HEK293 (cell line): Measurements from ENCODE around the gene HRAS.

Experiments used
- RBAK ChIP-seq: fragments of 450-650 bp; formaldehyde crosslinking; IDR thresholded peaks from 2 replicates; pipeline ENCODE4 v1.5.1; 2016; ENCODE audit warnings: missing biosample characterization, missing genetic modification characterization
- SETDB1 ChIP-seq: IDR thresholded peaks from one replicate; pipeline ENCODE4 v1.6.1; 2017; ENCODE audit warnings: mild to moderate bottlenecking, low read length, moderate library complexity, mixed read lengths; ENCODE audit not compliant: insufficient read length
- TCF7L2 ChIP-seq: IDR thresholded peaks from 2 replicates; pipeline ENCODE4 v1.6.1; 2011; ENCODE audit warnings: low read depth, mild to moderate bottlenecking, inconsistent platforms, low read length, moderate library complexity, borderline replicate concordance
- YY1 ChIP-seq: fragments of 450-650 bp; formaldehyde crosslinking; IDR thresholded peaks from 2 replicates; pipeline ENCODE4 v1.5.1; 2018; ENCODE audit warnings: missing biosample characterization, missing genetic modification characterization
- ZNF521 ChIP-seq: fragments of 450-650 bp; formaldehyde crosslinking; IDR thresholded peaks from 2 replicates; pipeline ENCODE4 v1.5.1; 2017; ENCODE audit warnings: missing biosample characterization, mild to moderate bottlenecking, missing genetic modification characterization
- ZNF549 ChIP-seq: fragments of 450-650 bp; IDR thresholded peaks from 2 replicates; pipeline ENCODE4 v1.5.1; 2018; ENCODE audit warnings: missing biosample characterization, missing genetic modification characterization, mild to moderate bottlenecking, inconsistent platforms, moderate library complexity
- ZNF571 ChIP-seq: fragments of 450-650 bp; formaldehyde crosslinking; IDR thresholded peaks from 2 replicates; pipeline ENCODE4 v1.5.0; 2017; ENCODE audit warnings: missing biosample characterization, missing genetic modification characterization
- ZNF792 ChIP-seq: fragments of 450-650 bp; formaldehyde crosslinking; IDR thresholded peaks from 2 replicates; pipeline ENCODE4 v1.5.1; 2016; ENCODE audit warnings: missing biosample characterization, missing genetic modification characterization
- ZSCAN16 ChIP-seq: fragments of 450-650 bp; formaldehyde crosslinking; IDR thresholded peaks from 2 replicates; pipeline ENCODE4 v1.5.1; 2016; ENCODE audit warnings: missing biosample characterization, missing genetic modification characterization
- TF ChIP-seq, protein P1 (sequence below): fragments of 450-650 bp; formaldehyde crosslinking; IDR thresholded peaks from 2 replicates; pipeline ENCODE4 v1.5.1; 2016; ENCODE audit warnings: missing biosample characterization, missing genetic modification characterization
- TF ChIP-seq, protein P2 (sequence below): fragments of 450-650 bp; formaldehyde crosslinking; IDR thresholded peaks from 2 replicates; pipeline ENCODE4 v1.5.1; 2016; ENCODE audit warnings: missing biosample characterization, missing genetic modification characterization

DNA sequence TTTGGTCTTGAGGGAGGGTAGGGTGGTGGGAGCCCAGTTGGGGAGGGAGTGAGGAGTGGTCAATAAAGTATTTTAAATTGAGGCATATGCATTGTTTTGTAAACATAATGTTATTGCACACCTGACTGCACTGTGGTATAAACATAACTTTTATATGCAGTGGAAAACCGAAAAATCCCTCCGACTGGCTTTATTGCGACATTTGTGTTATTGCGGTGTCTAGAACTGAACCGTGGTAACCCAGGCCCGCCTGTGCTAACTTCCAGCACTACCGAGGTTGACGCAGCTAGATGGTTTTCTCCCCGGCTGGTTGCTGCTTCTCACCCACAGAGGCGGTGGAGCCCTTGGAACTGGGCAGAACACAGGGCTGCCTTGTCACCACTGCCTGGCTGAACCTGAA is 20.8 kb downstream of the HRAS start:
- TF ChIP-seq, protein P1, sequence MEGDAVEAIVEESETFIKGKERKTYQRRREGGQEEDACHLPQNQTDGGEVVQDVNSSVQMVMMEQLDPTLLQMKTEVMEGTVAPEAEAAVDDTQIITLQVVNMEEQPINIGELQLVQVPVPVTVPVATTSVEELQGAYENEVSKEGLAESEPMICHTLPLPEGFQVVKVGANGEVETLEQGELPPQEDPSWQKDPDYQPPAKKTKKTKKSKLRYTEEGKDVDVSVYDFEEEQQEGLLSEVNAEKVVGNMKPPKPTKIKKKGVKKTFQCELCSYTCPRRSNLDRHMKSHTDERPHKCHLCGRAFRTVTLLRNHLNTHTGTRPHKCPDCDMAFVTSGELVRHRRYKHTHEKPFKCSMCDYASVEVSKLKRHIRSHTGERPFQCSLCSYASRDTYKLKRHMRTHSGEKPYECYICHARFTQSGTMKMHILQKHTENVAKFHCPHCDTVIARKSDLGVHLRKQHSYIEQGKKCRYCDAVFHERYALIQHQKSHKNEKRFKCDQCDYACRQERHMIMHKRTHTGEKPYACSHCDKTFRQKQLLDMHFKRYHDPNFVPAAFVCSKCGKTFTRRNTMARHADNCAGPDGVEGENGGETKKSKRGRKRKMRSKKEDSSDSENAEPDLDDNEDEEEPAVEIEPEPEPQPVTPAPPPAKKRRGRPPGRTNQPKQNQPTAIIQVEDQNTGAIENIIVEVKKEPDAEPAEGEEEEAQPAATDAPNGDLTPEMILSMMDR: no peak
- TF ChIP-seq ZSCAN16 (tag by site-specific recombination) (no peak), RBAK (tag by site-specific recombination) (no peak), SETDB1 (no peak), YY1 (tag by site-specific recombination) (no peak), ZNF792 (tag by site-specific recombination) (no peak), ZNF571 (tag by site-specific recombination) (no peak), ZNF549 (tag by site-specific recombination) (no peak), ZNF521 (tag by site-specific recombination) (no peak), TCF7L2 (no peak)
- TF ChIP-seq, protein P2, sequence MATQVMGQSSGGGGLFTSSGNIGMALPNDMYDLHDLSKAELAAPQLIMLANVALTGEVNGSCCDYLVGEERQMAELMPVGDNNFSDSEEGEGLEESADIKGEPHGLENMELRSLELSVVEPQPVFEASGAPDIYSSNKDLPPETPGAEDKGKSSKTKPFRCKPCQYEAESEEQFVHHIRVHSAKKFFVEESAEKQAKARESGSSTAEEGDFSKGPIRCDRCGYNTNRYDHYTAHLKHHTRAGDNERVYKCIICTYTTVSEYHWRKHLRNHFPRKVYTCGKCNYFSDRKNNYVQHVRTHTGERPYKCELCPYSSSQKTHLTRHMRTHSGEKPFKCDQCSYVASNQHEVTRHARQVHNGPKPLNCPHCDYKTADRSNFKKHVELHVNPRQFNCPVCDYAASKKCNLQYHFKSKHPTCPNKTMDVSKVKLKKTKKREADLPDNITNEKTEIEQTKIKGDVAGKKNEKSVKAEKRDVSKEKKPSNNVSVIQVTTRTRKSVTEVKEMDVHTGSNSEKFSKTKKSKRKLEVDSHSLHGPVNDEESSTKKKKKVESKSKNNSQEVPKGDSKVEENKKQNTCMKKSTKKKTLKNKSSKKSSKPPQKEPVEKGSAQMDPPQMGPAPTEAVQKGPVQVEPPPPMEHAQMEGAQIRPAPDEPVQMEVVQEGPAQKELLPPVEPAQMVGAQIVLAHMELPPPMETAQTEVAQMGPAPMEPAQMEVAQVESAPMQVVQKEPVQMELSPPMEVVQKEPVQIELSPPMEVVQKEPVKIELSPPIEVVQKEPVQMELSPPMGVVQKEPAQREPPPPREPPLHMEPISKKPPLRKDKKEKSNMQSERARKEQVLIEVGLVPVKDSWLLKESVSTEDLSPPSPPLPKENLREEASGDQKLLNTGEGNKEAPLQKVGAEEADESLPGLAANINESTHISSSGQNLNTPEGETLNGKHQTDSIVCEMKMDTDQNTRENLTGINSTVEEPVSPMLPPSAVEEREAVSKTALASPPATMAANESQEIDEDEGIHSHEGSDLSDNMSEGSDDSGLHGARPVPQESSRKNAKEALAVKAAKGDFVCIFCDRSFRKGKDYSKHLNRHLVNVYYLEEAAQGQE (tag by site-specific recombination): no peak
